ENCODE results near the gene MACROD2. TPM values are rescaled to one million over a fixed set of nuclear protein-coding genes. Genes with fewer than 3 reads are reported as not detected.
"Not testable (repeated sequence)": the region's sequence is repeated elsewhere in the genome, so short reads cannot be mapped to it uniquely, and the experiment has no call there.

The MACROD2 gene
- total RNA-seq, 1 donor: 1.3 TPM

- TF ChIP-seq CTCF (IDR thresholded peaks at IDR 0.05; ENCODE audit: insufficient read depth, low read length): no peak
- no peak for DNase-seq (ENCODE audit: low read depth)
These were observed 214.8 kb downstream of the MACROD2 start for GRCh38 chr20:14210146-14210545.

GRCh38 chr20:14214046-14214445, 218.7 kb downstream of the MACROD2 start:
- DNase-seq (ENCODE audit: low read depth): peak; percentile 28

More at GRCh38 chr20:14210146-14210545, 214.8 kb downstream of the MACROD2 start:
- H3K4me3 ChIP-seq (ENCODE audit: low read depth, low read length): no peak overlapping the region

GRCh38 chr20:14215880-14216279, 220.6 kb downstream of the MACROD2 start:
- DNase-seq (ENCODE audit: low read depth): not testable (repeated sequence)

More at GRCh38 chr20:14214046-14214445, 218.7 kb downstream of the MACROD2 start:
- no peak overlapping the region for H3K4me3 ChIP-seq (ENCODE audit: low read depth, low read length)
- TF ChIP-seq CTCF (IDR thresholded peaks at IDR 0.05; ENCODE audit: insufficient read depth, low read length): no peak

GRCh38 chr20:14219801-14220461, 224.6 kb downstream of the MACROD2 start:
- TF ChIP-seq CTCF (IDR thresholded peaks at IDR 0.05; ENCODE audit: insufficient read depth, low read length): no peak
- no peak overlapping the region for H3K4me3 ChIP-seq (ENCODE audit: low read depth, low read length)
- DNase-seq (ENCODE audit: low read depth): no peak

More at GRCh38 chr20:14215880-14216279, 220.6 kb downstream of the MACROD2 start:
- H3K4me3 ChIP-seq (ENCODE audit: low read depth, low read length): not testable (repeated sequence)

- no peak overlapping the region for H3K4me3 ChIP-seq (ENCODE audit: low read depth, low read length)
- TF ChIP-seq CTCF (IDR thresholded peaks at IDR 0.05; ENCODE audit: insufficient read depth, low read length): no peak
- no peak for DNase-seq (ENCODE audit: low read depth)
These were observed 225.7 kb downstream of the MACROD2 start for GRCh38 chr20:14220986-14221385.

GRCh38 chr20:14223806-14224205, 228.5 kb downstream of the MACROD2 start:
- no peak for TF ChIP-seq CTCF (IDR thresholded peaks at IDR 0.05; ENCODE audit: insufficient read depth, low read length)
- no peak for DNase-seq (ENCODE audit: low read depth)
- no peak overlapping the region for H3K4me3 ChIP-seq (ENCODE audit: low read depth, low read length)

- peak overlapping the region; percentile 22 for H3K4me3 ChIP-seq (ENCODE audit: low read depth, low read length)
- not testable (repeated sequence) for DNase-seq (ENCODE audit: low read depth)
These were observed 231.0 kb downstream of the MACROD2 start for GRCh38 chr20:14226051-14227049.
